Measurements from ENCODE around the gene MAGI1.
"Not testable (repeated sequence)": the region's sequence is repeated elsewhere in the genome, so short reads cannot be mapped to it uniquely, and the experiment has no call there.

The MAGI1 gene

GRCh38 chr3:65867463-65868210 lies 171.1 kb downstream of the MAGI1 start:
- no peak for DNase-seq

- DNase-seq, result no peak
Observed at GRCh38 chr3:65864357-65864904, 174.3 kb downstream of the MAGI1 start.

GRCh38 chr3:65861718-65862117 lies 177.0 kb downstream of the MAGI1 start:
- DNase-seq, result no peak

GRCh38 chr3:65859612-65860011 lies 179.1 kb downstream of the MAGI1 start:
- not testable (repeated sequence) for DNase-seq

GRCh38 chr3:65858749-65859148 lies 180.0 kb downstream of the MAGI1 start:
- no peak for DNase-seq

- no peak for DNase-seq
Observed at GRCh38 chr3:65857327-65857726, 181.4 kb downstream of the MAGI1 start.

GRCh38 chr3:65856907-65857306 lies 181.8 kb downstream of the MAGI1 start:
- DNase-seq, result no peak

GRCh38 chr3:65855370-65856100 lies 183.2 kb downstream of the MAGI1 start:
- DNase-seq, result no peak

- DNase-seq, result no peak
Observed at GRCh38 chr3:65854606-65855304, 184.0 kb downstream of the MAGI1 start.

- no peak for DNase-seq
Observed at GRCh38 chr3:65851827-65852226, 186.9 kb downstream of the MAGI1 start.

- DNase-seq, result no peak
Observed at GRCh38 chr3:65850261-65850660, 188.5 kb downstream of the MAGI1 start.

GRCh38 chr3:65848024-65848423 lies 190.7 kb downstream of the MAGI1 start:
- no peak for DNase-seq

GRCh38 chr3:65846936-65847335 lies 191.8 kb downstream of the MAGI1 start:
- no peak for DNase-seq

GRCh38 chr3:65844370-65844769 lies 194.3 kb downstream of the MAGI1 start:
- DNase-seq, result no peak

GRCh38 chr3:65843732-65844131 lies 195.0 kb downstream of the MAGI1 start:
- DNase-seq, result no peak

GRCh38 chr3:65837604-65838003 lies 201.1 kb downstream of the MAGI1 start:
- DNase-seq, result no peak

- DNase-seq, result no peak
Observed at GRCh38 chr3:65836047-65836446, 202.7 kb downstream of the MAGI1 start.

GRCh38 chr3:65833761-65834505 lies 204.8 kb downstream of the MAGI1 start:
- DNase-seq, result no peak

GRCh38 chr3:65831733-65832425 lies 206.8 kb downstream of the MAGI1 start:
- DNase-seq, result no peak

- no peak for DNase-seq
Observed at GRCh38 chr3:65830948-65831732, 207.6 kb downstream of the MAGI1 start.

GRCh38 chr3:65829228-65829627 lies 209.5 kb downstream of the MAGI1 start:
- DNase-seq, result no peak

Data from stimulated activated CD4-positive, alpha-beta T cell treated with anti-CD3 and anti-CD28 coated beads, Interleukin-4, amount 100 ng/mL, for 4 hours (primary cell).